HepG2 (cell line): ENCODE data around the gene NUDT3. TPM values are rescaled to one million over a fixed set of nuclear protein-coding genes. Genes with fewer than 3 reads are reported as not detected.
A peak's percentile ranks its signal among the peaks of the same experiment; 100 is the strongest.

Source experiments
- ATAC-seq: fragments of 200-7000 bp; cut with Tn5 transposase; 3 replicates; pipeline ENCODE4 v1.9.1; 2020; ENCODE audit warnings: mild to moderate bottlenecking, moderate library complexity
- BruUV-seq: library from RNA; stranded (reverse); fragments of 400-500 nt; replicated peaks from 2 replicates; lab custom pipeline; 2021; lab: Mats Ljungman, UMichigan
- CTCF ChIA-PET: fragments of 300-600 bp; formaldehyde crosslinking; extraction: SDS; loops from one replicate; lab custom pipeline; 2021; ENCODE audit warnings: low total read pairs, inconsistent platforms, low intra/inter-chr PET ratio; lab: Yijun Ruan, JAX
- POLR2A ChIA-PET: fragments of 350-600 bp; sonication (Branson Sonifier 250); formaldehyde crosslinking; loops from one replicate; lab custom pipeline; 2020; ENCODE audit warnings: antibody characterized with exemption, inconsistent platforms; lab: Yijun Ruan, JAX
- DNase-seq: peaks from one replicate; pipeline ENCODE4 v3.0.0-alpha.2; 2015; ENCODE audit warnings: low spot score
- FAIRE-seq: peaks from 3 replicates; lab custom pipeline; 2011; peaks lifted over from hg19 to GRCh38; lab: Jason Lieb, UNC
- H2AFZ ChIP-seq: one replicate; pipeline ENCODE4 v1.6.1; 2011; ENCODE audit warnings: low read length, inconsistent platforms
- H3K27ac ChIP-seq: fragments of 300-600 bp; 3 replicates; pipeline ENCODE4 v1.8.0; 2011; ENCODE audit warnings: mixed run types, mild to moderate bottlenecking, mixed read lengths, low read length, inconsistent platforms; ENCODE audit not compliant: insufficient read depth; ENCODE audit errors: extremely low read length
- H3K27me3 ChIP-seq, 2 experiments: fragments of 200-600 bp in 1 of 2; 2 replicates in 1 of 2; 3 replicates in 1 of 2; pipeline versions ENCODE4 v1.6.0 to v1.8.0; 2011; ENCODE audit warnings: low read length in 2 of 2, mild to moderate bottlenecking in 2 of 2, moderate library complexity in 2 of 2, inconsistent platforms in 1 of 2; ENCODE audit not compliant: insufficient read depth in 2 of 2, control insufficient read depth in 1 of 2
- H3K36me3 ChIP-seq, 2 experiments: fragments of 200-600 bp in 1 of 2; replicated peaks in 1 of 2; 2 replicates in 1 of 2; 3 replicates in 1 of 2; pipeline versions ENCODE4 v1.5.1 to v1.8.0; 2011; ENCODE audit warnings: low read length in 2 of 2, inconsistent platforms in 1 of 2; ENCODE audit not compliant: insufficient read depth in 2 of 2, control insufficient read depth in 1 of 2
- H3K4me1 ChIP-seq: 2 replicates; pipeline ENCODE4 v1.5.1; 2012; ENCODE audit warnings: low read length, inconsistent platforms; ENCODE audit not compliant: insufficient read depth
- H3K4me2 ChIP-seq: 2 replicates; pipeline ENCODE4 v1.6.0; 2011; ENCODE audit warnings: low read depth, low read length, inconsistent platforms
- H3K4me3 ChIP-seq, 3 experiments: fragments of 200-600 bp in 1 of 3; sonication (generic), shearing (Covaris generic) in 1 of 3; replicated peaks in 1 of 3; 2 replicates each; pipeline ENCODE4 v1.5.1; 2011 to 2016; ENCODE audit warnings: low read length in 3 of 3, inconsistent platforms in 2 of 3, low read depth in 2 of 3, mild to moderate bottlenecking in 2 of 3, control low read depth in 1 of 3, mixed read lengths in 1 of 3; ENCODE audit not compliant: insufficient read depth in 1 of 3
- H3K79me2 ChIP-seq: one replicate; pipeline ENCODE4 v1.6.1; 2011; ENCODE audit warnings: low read length, inconsistent platforms; ENCODE audit not compliant: insufficient read depth
- H3K9ac ChIP-seq: 2 replicates; pipeline ENCODE4 v1.6.0; 2011; ENCODE audit warnings: mild to moderate bottlenecking, low read depth, low read length, inconsistent platforms; ENCODE audit not compliant: insufficient read depth
- H3K9me3 ChIP-seq: 2 replicates; pipeline ENCODE4 v1.5.1; 2012; ENCODE audit warnings: mild to moderate bottlenecking, low read length
- H4K20me1 ChIP-seq: 2 replicates; pipeline ENCODE4 v1.6.0; 2011; ENCODE audit warnings: inconsistent platforms, mild to moderate bottlenecking, low read length, moderate library complexity; ENCODE audit not compliant: insufficient read depth
- AHDC1 ChIP-seq: sonication (generic); formaldehyde crosslinking; IDR thresholded peaks from 2 replicates; pipeline ENCODE4 v1.5.1; 2020; ENCODE audit warnings: mild to moderate bottlenecking, missing genetic modification reagents, borderline replicate concordance
- BCL6 ChIP-seq: IDR thresholded peaks from 2 replicates; pipeline ENCODE4 v1.6.1; 2016; ENCODE audit warnings: missing genetic modification reagents, missing compliant biosample characterization
- CAMTA2 ChIP-seq: sonication (generic); formaldehyde crosslinking; IDR thresholded peaks from 2 replicates; pipeline ENCODE4 v1.4.0; 2020; ENCODE audit warnings: mild to moderate bottlenecking, missing genetic modification reagents, borderline replicate concordance
- HMGXB3 ChIP-seq: sonication (generic); formaldehyde crosslinking; IDR thresholded peaks from 2 replicates; pipeline ENCODE4 v1.4.0; 2020; ENCODE audit warnings: missing genetic modification reagents, borderline replicate concordance
- HNRNPUL1 ChIP-seq: fragments of 200-400 bp; formaldehyde crosslinking; IDR thresholded peaks from 2 replicates; pipeline ENCODE4 v1.6.1; 2017; ENCODE audit warnings: low read depth, mild to moderate bottlenecking, low read length, moderate library complexity
- KAT2B ChIP-seq: fragments of 150-350 bp; IDR thresholded peaks from 2 replicates; pipeline ENCODE4 v1.6.1; 2014; ENCODE audit warnings: low read depth, low read length, borderline replicate concordance
- NR1H2 ChIP-seq: sonication (generic); formaldehyde crosslinking; IDR thresholded peaks from 2 replicates; pipeline ENCODE4 v1.8.1; 2022; ENCODE audit warnings: low read depth, missing genetic modification reagents, borderline replicate concordance
- SATB2 ChIP-seq: sonication (generic); formaldehyde crosslinking; IDR thresholded peaks from 2 replicates; pipeline ENCODE4 v1.5.0; 2020; ENCODE audit warnings: missing genetic modification reagents
- ZBTB1 ChIP-seq: sonication (generic); formaldehyde crosslinking; IDR thresholded peaks from 2 replicates; pipeline ENCODE4 v1.4.0; 2020; ENCODE audit warnings: missing genetic modification reagents, borderline replicate concordance
- ZNF558 ChIP-seq: sonication (generic); formaldehyde crosslinking; IDR thresholded peaks from 2 replicates; pipeline ENCODE4 v1.9.0; 2022; ENCODE audit warnings: mild to moderate bottlenecking, missing genetic modification reagents, borderline replicate concordance
- ZNF776 ChIP-seq: sonication (generic); formaldehyde crosslinking; IDR thresholded peaks from 2 replicates; pipeline ENCODE4 v1.4.0; 2020; ENCODE audit warnings: mild to moderate bottlenecking, missing genetic modification reagents
- WGBS: methylation state at CpG from one replicate; pipeline ENCODE4 v1.1.6; 2017; ENCODE audit warnings: low lambda C conversion rate; 5-methylcytosine and 5-hydroxymethylcytosine counted together
- in situ Hi-C: cut with HindIII; loops from 2 replicates; pipeline ENCODE4 v1.10.0; 2017; ENCODE audit warnings: low pct_unique_long_range_greater_than_20kb; ENCODE audit not compliant: extremely low pct_ligation_motif_present
- intact Hi-C: fragments of 100-400 bp; cut with micrococcal nuclease; formaldehyde crosslinking; loops from one replicate; pipeline ENCODE4 v1.10.0; 2022; ENCODE audit not compliant: unreplicated experiment
- polyA plus RNA-seq, 8 experiments: library from polyadenylated mRNA; depleted of rRNA in 3 of 8; stranded (reverse) in 7 of 8; unstranded in 1 of 8; fragments of >200 nt; fragmentation: Illumina TruSeq in 4 of 8; extraction: Trizol in 4 of 8; gene quantifications; 2 replicates each; pipeline versions ENCODE4 v1.2.1 to v1.2.3, GENCODE V29; 2011 to 2016; ENCODE audit warnings: low read depth in 4 of 8, missing spikeins in 1 of 8, mixed read lengths in 1 of 8; ENCODE audit not compliant: insufficient read depth in 1 of 8
- total RNA-seq, 5 experiments: library from RNA; depleted of rRNA; stranded (reverse); fragments of >200 nt; fragmentation: Illumina TruSeq; extraction: Trizol; gene quantifications; 2 replicates each; pipeline ENCODE4 v1.2.3, GENCODE V29; 2016; ENCODE audit warnings: low read depth in 1 of 5

NUDT3 gene
- total and polyA plus RNA-seq, 2 of the 13 experiments (the other 11 are each of a cell fraction or from before 2014, with no cell fraction given): 20.2 to 20.6 TPM

GRCh38 chr6:34301408-34301807 is 91.1 kb downstream of the NUDT3 start (continued):
- no peak for TF ChIP-seq AHDC1 (CRISPR knock-in tag)
- TF ChIP-seq KAT2B: no peak

- WGBS: 59% methylated on average over 1 of the region's 1 CpG
- in situ Hi-C loops: no loop called here
- no peaks in the 10 kb centered on the region for H3K9me3 ChIP-seq
- no peaks in the 10 kb centered on the region for H3K27me3 ChIP-seq
- H3K4me1 ChIP-seq: peaks cover 18% of the 10 kb centered on the region
- no peak overlapping the region for H2AFZ ChIP-seq
- ChIA-PET CTCF (no interaction called here), POLR2A (no interaction called here)
- BruUV-seq: no TSS peak
- no peaks in the 10 kb centered on the region for H3K79me2 ChIP-seq
- peaks cover 3% of the 10 kb centered on the region; the same call in 1 of the 2 replicates for H4K20me1 ChIP-seq
- DNase-seq (no peak), ATAC-seq (peak; percentile 35; the same call in 2 of the 3 replicates), FAIRE-seq (no peak)
- no peak overlapping the region for H3K4me2 ChIP-seq
- no peak overlapping the region for H3K9ac ChIP-seq
- intact Hi-C loops: no loop called here
- peaks cover 0 to 9% of the 10 kb centered on the region in 2 experiments; a peak in 2 of 5 replicates for H3K36me3 ChIP-seq
- no peak overlapping the region for H3K4me3 ChIP-seq
- H3K27ac ChIP-seq: no peak overlapping the region
- TF ChIP-seq BCL6 (CRISPR knock-in tag) (no peak), ZNF776 (CRISPR knock-in tag) (no peak), NR1H2 (no peak), CAMTA2 (CRISPR knock-in tag) (no peak), HMGXB3 (no peak), ZBTB1 (CRISPR knock-in tag) (no peak), HNRNPUL1 (no peak), SATB2 (CRISPR knock-in tag) (no peak), ZNF558 (CRISPR knock-in tag) (no peak)
Measured at GRCh38 chr6:34300332-34300751, 92.1 kb downstream of the NUDT3 start.
